Testis (tissue), 3 donors: Measurements from ENCODE around the gene CEP55. TPM values are rescaled to one million over a fixed set of nuclear protein-coding genes. Genes with fewer than 3 reads are reported as not detected.

Source experiments
- DNase-seq: peaks from one replicate; pipeline ENCODE4 v3.0.0-alpha.2; 2019
- H3K27ac ChIP-seq, 2 donors: fragments of 200-600 bp; sonication (generic); one replicate each; pipeline ENCODE4 v1.5.1; 2019
- H3K27me3 ChIP-seq: fragments of 200-600 bp; sonication (generic); one replicate; pipeline ENCODE4 v1.5.1; 2019
- H3K36me3 ChIP-seq: fragments of 200-600 bp; sonication (generic); one replicate; pipeline ENCODE4 v1.5.1; 2017; ENCODE audit warnings: low read depth; ENCODE audit errors: missing control alignments
- H3K4me1 ChIP-seq: fragments of 200-600 bp; sonication (generic); one replicate; pipeline ENCODE4 v1.5.1; 2019
- H3K4me3 ChIP-seq, 2 donors: fragments of 200-600 bp; sonication (generic); one replicate each; pipeline ENCODE4 v1.5.1; 2017 to 2019
- H3K9me3 ChIP-seq: fragments of 200-600 bp; sonication (generic); one replicate; pipeline ENCODE4 v1.5.1; 2017
- POLR2A ChIP-seq: fragments of 450-650 bp; IDR thresholded peaks from one replicate; pipeline ENCODE4 v1.6.1; 2017; ENCODE audit warnings: antibody characterized with exemption, mild to moderate bottlenecking, moderate library complexity
- WGBS, 2 donors: methylation state at CpG; one replicate each; pipeline ENCODE4 v1.1.5; 2018; 5-methylcytosine and 5-hydroxymethylcytosine counted together
- intact Hi-C: fragments of 100-400 bp; cut with DNase I; formaldehyde crosslinking; loops from one replicate; pipeline ENCODE4 v1.15.1; 2023; ENCODE audit warnings: low total_unique reads
- polyA plus RNA-seq: library from polyadenylated mRNA; stranded (reverse); fragments of 350-450 nt; fragmentation: Illumina TruSeq; extraction: RNeasy Lipid Tissue Mini Kit (QIAGEN cat#74804); gene quantifications from one replicate; pipeline ENCODE4 v1.2.3, GENCODE V29; 2014; ENCODE audit warnings: low read depth, low replicate concordance; ENCODE audit not compliant: insufficient read depth
- total RNA-seq, 2 donors: library from RNA; depleted of rRNA; stranded (reverse); fragments of >200 nt; gene quantifications; one replicate each; pipeline ENCODE4 v1.2.3, GENCODE V29; 2016
- TF ChIP-seq, protein P1 (sequence below), 3 experiments: fragments of 450-650 bp in 2 of 3; fragments of 200-600 bp in 1 of 3; sonication (generic) in 1 of 3; IDR thresholded peaks; one replicate each; pipeline ENCODE4 v1.5.1; 2016 to 2019; ENCODE audit warnings: antibody characterized with exemption in 3 of 3, mild to moderate bottlenecking in 2 of 3, moderate library complexity in 1 of 3

The CEP55 gene
- total and polyA plus RNA-seq, 3 donors from 2014 or later = 14.1 to 28.1 (median 15.5) TPM

DNA sequence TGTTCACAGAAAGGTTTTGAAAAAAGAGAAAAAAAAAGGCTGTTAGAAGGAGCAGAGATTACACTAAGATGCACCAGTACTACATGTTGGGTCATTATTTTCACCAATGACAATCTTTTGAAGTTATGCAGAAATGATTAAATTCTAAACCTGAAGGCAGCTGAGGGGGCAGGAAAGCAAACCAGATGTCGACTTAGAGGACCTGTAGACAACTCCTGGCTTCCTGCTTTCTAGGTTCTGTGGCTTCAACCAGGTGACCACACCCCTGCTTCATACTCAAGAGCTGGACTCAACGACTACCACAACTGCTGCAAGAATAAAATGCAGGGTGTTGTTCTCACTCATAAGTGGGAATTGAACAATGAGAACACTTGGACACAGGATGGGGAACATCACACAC, 44.3 kb upstream of the CEP55 start:
- Histone ChIP-seq H3K4me1 (no peaks in the 10 kb centered on the region), H3K27ac (no peak overlapping the region), H3K27me3 (no peaks in the 10 kb centered on the region), H3K9me3 (no peaks in the 10 kb centered on the region), H3K36me3 (no peaks in the 10 kb centered on the region), H3K4me3 (no peak overlapping the region)
- DNase-seq = no peak
- intact Hi-C loops = no loop called here
- no peak for TF ChIP-seq POLR2A
- TF ChIP-seq, protein P1, sequence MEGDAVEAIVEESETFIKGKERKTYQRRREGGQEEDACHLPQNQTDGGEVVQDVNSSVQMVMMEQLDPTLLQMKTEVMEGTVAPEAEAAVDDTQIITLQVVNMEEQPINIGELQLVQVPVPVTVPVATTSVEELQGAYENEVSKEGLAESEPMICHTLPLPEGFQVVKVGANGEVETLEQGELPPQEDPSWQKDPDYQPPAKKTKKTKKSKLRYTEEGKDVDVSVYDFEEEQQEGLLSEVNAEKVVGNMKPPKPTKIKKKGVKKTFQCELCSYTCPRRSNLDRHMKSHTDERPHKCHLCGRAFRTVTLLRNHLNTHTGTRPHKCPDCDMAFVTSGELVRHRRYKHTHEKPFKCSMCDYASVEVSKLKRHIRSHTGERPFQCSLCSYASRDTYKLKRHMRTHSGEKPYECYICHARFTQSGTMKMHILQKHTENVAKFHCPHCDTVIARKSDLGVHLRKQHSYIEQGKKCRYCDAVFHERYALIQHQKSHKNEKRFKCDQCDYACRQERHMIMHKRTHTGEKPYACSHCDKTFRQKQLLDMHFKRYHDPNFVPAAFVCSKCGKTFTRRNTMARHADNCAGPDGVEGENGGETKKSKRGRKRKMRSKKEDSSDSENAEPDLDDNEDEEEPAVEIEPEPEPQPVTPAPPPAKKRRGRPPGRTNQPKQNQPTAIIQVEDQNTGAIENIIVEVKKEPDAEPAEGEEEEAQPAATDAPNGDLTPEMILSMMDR (IDR thresholded peaks at IDR 0.05) = no peak
- 64 to 65% methylated on average over 2 of the region's 2 CpGs for WGBS, 2 donors

DNA sequence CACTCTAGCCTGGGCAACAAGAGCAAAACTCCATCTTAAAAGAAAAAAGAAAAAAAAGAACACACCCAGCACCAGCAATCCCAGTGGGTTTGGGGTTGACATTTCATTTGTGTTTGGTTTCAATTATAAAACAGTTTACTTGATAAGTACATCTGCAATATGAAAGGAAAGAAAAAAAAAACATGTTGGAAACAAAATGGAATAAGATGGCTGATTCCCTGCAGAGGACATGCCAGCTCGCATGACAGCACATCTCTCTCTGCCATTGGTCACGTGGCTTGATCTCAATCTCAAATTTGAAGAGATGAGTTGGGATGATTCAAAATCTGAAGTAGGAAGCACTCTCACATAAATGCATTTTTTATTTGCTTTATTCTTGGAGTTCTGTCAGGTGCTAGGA, 42.3 kb upstream of the CEP55 start:
- TF ChIP-seq POLR2A = no peak
- TF ChIP-seq, protein P1 (IDR thresholded peaks at IDR 0.05) = no peak
- H3K27ac ChIP-seq = no peak overlapping the region
- WGBS, 2 donors = 92% methylated on average over 2 of the region's 2 CpGs
- H3K36me3 ChIP-seq = no peaks in the 10 kb centered on the region
- no peaks in the 10 kb centered on the region for H3K27me3 ChIP-seq
- H3K4me1 ChIP-seq = no peaks in the 10 kb centered on the region
- no peaks in the 10 kb centered on the region for H3K9me3 ChIP-seq
- intact Hi-C loops = no loop called here
- DNase-seq = no peak
- no peak overlapping the region for H3K4me3 ChIP-seq

DNA sequence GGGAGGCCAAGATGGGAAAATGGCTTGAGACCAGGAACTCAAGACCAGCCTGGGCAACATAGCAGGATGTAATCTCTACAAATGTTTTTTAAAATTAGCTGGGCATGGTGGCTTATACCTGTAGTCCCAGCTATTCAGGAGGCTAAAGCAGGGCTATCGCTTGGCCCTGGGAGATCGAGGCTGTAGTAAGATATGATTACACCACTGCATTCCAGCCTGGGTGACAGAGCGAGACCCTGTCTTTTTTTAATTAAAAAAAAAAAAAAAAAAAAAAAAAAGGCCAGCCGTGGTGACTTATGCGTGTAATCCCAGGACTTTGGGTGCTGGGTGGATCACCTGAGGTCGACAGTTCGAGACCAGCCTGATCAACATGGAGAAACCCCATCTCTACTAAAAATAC, 41.7 kb upstream of the CEP55 start:
- Histone ChIP-seq H3K4me3 (no peak overlapping the region), H3K36me3 (no peaks in the 10 kb centered on the region), H3K4me1 (no peaks in the 10 kb centered on the region), H3K27me3 (no peaks in the 10 kb centered on the region), H3K9me3 (no peaks in the 10 kb centered on the region), H3K27ac (no peak overlapping the region)
- intact Hi-C loops = no loop called here
- WGBS, 2 donors = 93 to 98% methylated on average over 7 of the region's 7 CpGs
- no peak for TF ChIP-seq POLR2A
- TF ChIP-seq, protein P1 (IDR thresholded peaks at IDR 0.05) = no peak
- DNase-seq = no peak

DNA sequence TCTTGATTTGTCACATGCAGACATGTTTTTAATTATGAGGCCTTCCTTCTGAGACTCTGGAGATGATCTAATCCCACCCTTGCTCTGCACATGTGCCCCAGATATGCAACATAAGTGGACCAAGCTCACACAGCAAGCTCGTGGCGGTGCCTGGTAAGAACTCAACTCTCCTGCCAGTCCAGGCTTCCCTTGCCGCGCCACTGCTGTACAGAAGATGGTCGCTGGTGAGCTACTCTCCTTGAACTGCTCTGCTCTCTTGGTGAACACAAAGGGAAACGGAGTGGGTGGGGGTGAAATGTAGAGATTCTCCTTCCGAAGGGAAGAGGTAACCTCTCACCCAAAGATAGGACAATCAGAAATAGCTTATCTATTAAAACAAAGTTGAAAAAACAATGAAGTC, 39.9 kb upstream of the CEP55 start:
- DNase-seq = no peak
- WGBS, 2 donors = 94% methylated on average over 7 of the region's 7 CpGs
- TF ChIP-seq POLR2A = no peak
- TF ChIP-seq, protein P1 (IDR thresholded peaks at IDR 0.05) = no peak
- Histone ChIP-seq H3K9me3 (no peaks in the 10 kb centered on the region), H3K36me3 (no peaks in the 10 kb centered on the region), H3K27me3 (no peaks in the 10 kb centered on the region), H3K4me3 (no peak overlapping the region), H3K4me1 (no peaks in the 10 kb centered on the region), H3K27ac (no peak overlapping the region)
- intact Hi-C loops = no loop called here

GRCh38 chr10:93457511-93457910, 38.9 kb upstream of the CEP55 start:
- Histone ChIP-seq H3K27me3 (no peaks in the 10 kb centered on the region), H3K4me3 (no peak overlapping the region), H3K4me1 (no peaks in the 10 kb centered on the region), H3K9me3 (no peaks in the 10 kb centered on the region), H3K36me3 (no peaks in the 10 kb centered on the region), H3K27ac (no peak overlapping the region)
- DNase-seq = no peak
- 94 to 95% methylated on average over 8 of the region's 8 CpGs for WGBS, 2 donors
- TF ChIP-seq, protein P1 (IDR thresholded peaks at IDR 0.05) = no peak
- no peak for TF ChIP-seq POLR2A
- intact Hi-C loops = no loop called here
